ENCODE data around the gene RBM8A. TPM values are rescaled to one million over a fixed set of nuclear protein-coding genes. Genes with fewer than 3 reads are reported as not detected.

RBM8A gene
- polyA plus RNA-seq, 1 of the 3 experiments (the other 2 are of a cell fraction): 236 TPM

- TF ChIP-seq YY1 (IDR thresholded peaks at IDR 0.05; ENCODE audit: low read depth) (no peak), TCF12 (IDR thresholded peaks at IDR 0.05) (no peak), POLR2AphosphoS5 (IDR thresholded peaks at IDR 0.05; ENCODE audit: low read depth, low read length) (no peak), SIN3A (IDR thresholded peaks at IDR 0.05; ENCODE audit: borderline replicate concordance, low read depth, low read length) (no peak), TAF1 (IDR thresholded peaks at IDR 0.05; ENCODE audit: borderline replicate concordance, low read depth, low read length) (no peak), NRF1 (IDR thresholded peaks at IDR 0.05; ENCODE audit: low read depth, low read length) (no peak), GABPA (IDR thresholded peaks at IDR 0.05; ENCODE audit: low read depth) (no peak)
Measured at GRCh38 chr1:145961109-145961424, 33.8 kb upstream of the RBM8A start (continued).

GRCh38 chr1:145960468-145961108 lies 33.3 kb upstream of the RBM8A start:
- H3K27ac ChIP-seq (ENCODE audit: low read depth in 2 of 2, low read length in 1 of 2): peak overlapping the region; percentile 44 to 95; a peak in 3 of 4 replicates
- H3K9ac ChIP-seq: peak overlapping the region; percentile 58
- H3K4me3 ChIP-seq (ENCODE audit: low read depth in 2 of 2, low read length in 1 of 2): peak overlapping the region; percentile 69 to 76
- no peaks in the 10 kb centered on the region for H3K36me3 ChIP-seq (replicated peaks in 1 of 2; ENCODE audit: control insufficient read depth in 1 of 2, insufficient read depth in 2 of 2, low read length in 1 of 2)
- H3K27me3 ChIP-seq (ENCODE audit: insufficient read depth): no peaks in the 10 kb centered on the region
- H3K9me2 ChIP-seq: no peaks in the 10 kb centered on the region
- H3F3A ChIP-seq (replicated peaks; ENCODE audit: insufficient read depth): peaks cover 42% of the 10 kb centered on the region
- 3% methylated on average over 18 of the region's 44 CpGs for WGBS (ENCODE audit: low lambda C conversion rate)
- no peaks in the 10 kb centered on the region; the same call in 1 of the 2 replicates for H4K20me1 ChIP-seq (ENCODE audit: insufficient read depth)
- peak overlapping the region; percentile 95 for H3K4me2 ChIP-seq
- ChIA-PET POLR2A (interaction anchor here (1.2 to 1.6 kb wide), 2 partner anchors 33 to 102 kb away, joined by 5 to 7 read pairs; partner anchors contain the start of genes PIAS3 and RBM8A), CTCF (interaction anchor here (0.6 to 2.3 kb wide), 6 partner anchors 17 to 115 kb away, joined by 3 to 9 read pairs (median 4); partner anchors contain the start of genes NUDT17 and RBM8A)
- no peaks in the 10 kb centered on the region for H3K9me3 ChIP-seq
- H3K79me2 ChIP-seq (ENCODE audit: insufficient read depth): peaks cover 18% of the 10 kb centered on the region
- H3K4me1 ChIP-seq (ENCODE audit: control insufficient read depth in 1 of 2, insufficient read depth in 2 of 2, low read depth in 1 of 2, low read length in 1 of 2): peaks cover 33 to 57% of the 10 kb centered on the region in 2 experiments
- DNase-seq: peak; percentile 90
- H2AFZ ChIP-seq (ENCODE audit: low read depth): peak overlapping the region; percentile 77
- no peak for TF ChIP-seq FOSL2 (IDR thresholded peaks at IDR 0.05; ENCODE audit: borderline replicate concordance, low read depth)
- peak; percentile 4; the same call in 1 of the 2 replicates for TF ChIP-seq SMC3 (IDR thresholded peaks at IDR 0.05; ENCODE audit: low read depth, low read length)
- peak; percentile 64; the same call in 1 of the 2 replicates for TF ChIP-seq POLR2AphosphoS5 (IDR thresholded peaks at IDR 0.05; ENCODE audit: low read depth, low read length)
- peak; percentile 32; the same call in 1 of the 2 replicates for TF ChIP-seq ELF1 (IDR thresholded peaks at IDR 0.05)
- no peak for TF ChIP-seq RCOR1 (IDR thresholded peaks at IDR 0.05; ENCODE audit: low read length)
- no peak for TF ChIP-seq FOXJ3 (CRISPR knock-in tag; IDR thresholded peaks at IDR 0.05)
- no peak for TF ChIP-seq JUND (IDR thresholded peaks at IDR 0.05)
- no peak for TF ChIP-seq YY1 (IDR thresholded peaks at IDR 0.05; ENCODE audit: low read depth)
- TF ChIP-seq TAF1 (IDR thresholded peaks at IDR 0.05; ENCODE audit: borderline replicate concordance, low read depth, low read length): peak; percentile 45; the same call in 1 of the 2 replicates
- TF ChIP-seq TCF12 (IDR thresholded peaks at IDR 0.05): no peak
- no peak for TF ChIP-seq NFIC (IDR thresholded peaks at IDR 0.05; ENCODE audit: borderline replicate concordance)
- TF ChIP-seq ZBTB33 (IDR thresholded peaks at IDR 0.05; ENCODE audit: borderline replicate concordance, low read depth): no peak
- no peak for TF ChIP-seq GABPA (IDR thresholded peaks at IDR 0.05; ENCODE audit: low read depth)
- no peak for TF ChIP-seq MEF2A (IDR thresholded peaks at IDR 0.05; ENCODE audit: borderline replicate concordance, low read depth)
- TF ChIP-seq PBX3 (IDR thresholded peaks at IDR 0.05): no peak
- no peak for TF ChIP-seq RAD21 (IDR thresholded peaks at IDR 0.05; ENCODE audit: low read length)
- TF ChIP-seq FOXM1 (IDR thresholded peaks at IDR 0.05; ENCODE audit: low read depth): no peak
- TF ChIP-seq CHD2 (IDR thresholded peaks at IDR 0.05; ENCODE audit: low read length, partially characterized antibody): no peak
- TF ChIP-seq RFX5 (IDR thresholded peaks at IDR 0.05; ENCODE audit: low read length): no peak
- TF ChIP-seq NRF1 (IDR thresholded peaks at IDR 0.05; ENCODE audit: low read depth, low read length): no peak
- no peak for TF ChIP-seq IRF3 (IDR thresholded peaks at IDR 0.05; ENCODE audit: low read depth, low read length)
- TF ChIP-seq, protein P1, sequence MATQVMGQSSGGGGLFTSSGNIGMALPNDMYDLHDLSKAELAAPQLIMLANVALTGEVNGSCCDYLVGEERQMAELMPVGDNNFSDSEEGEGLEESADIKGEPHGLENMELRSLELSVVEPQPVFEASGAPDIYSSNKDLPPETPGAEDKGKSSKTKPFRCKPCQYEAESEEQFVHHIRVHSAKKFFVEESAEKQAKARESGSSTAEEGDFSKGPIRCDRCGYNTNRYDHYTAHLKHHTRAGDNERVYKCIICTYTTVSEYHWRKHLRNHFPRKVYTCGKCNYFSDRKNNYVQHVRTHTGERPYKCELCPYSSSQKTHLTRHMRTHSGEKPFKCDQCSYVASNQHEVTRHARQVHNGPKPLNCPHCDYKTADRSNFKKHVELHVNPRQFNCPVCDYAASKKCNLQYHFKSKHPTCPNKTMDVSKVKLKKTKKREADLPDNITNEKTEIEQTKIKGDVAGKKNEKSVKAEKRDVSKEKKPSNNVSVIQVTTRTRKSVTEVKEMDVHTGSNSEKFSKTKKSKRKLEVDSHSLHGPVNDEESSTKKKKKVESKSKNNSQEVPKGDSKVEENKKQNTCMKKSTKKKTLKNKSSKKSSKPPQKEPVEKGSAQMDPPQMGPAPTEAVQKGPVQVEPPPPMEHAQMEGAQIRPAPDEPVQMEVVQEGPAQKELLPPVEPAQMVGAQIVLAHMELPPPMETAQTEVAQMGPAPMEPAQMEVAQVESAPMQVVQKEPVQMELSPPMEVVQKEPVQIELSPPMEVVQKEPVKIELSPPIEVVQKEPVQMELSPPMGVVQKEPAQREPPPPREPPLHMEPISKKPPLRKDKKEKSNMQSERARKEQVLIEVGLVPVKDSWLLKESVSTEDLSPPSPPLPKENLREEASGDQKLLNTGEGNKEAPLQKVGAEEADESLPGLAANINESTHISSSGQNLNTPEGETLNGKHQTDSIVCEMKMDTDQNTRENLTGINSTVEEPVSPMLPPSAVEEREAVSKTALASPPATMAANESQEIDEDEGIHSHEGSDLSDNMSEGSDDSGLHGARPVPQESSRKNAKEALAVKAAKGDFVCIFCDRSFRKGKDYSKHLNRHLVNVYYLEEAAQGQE (IDR thresholded peaks at IDR 0.05; ENCODE audit: low read depth, low read length): no peak

Measured in SK-N-SH (cell line).